Left ventricle myocardium inferior (tissue), 1 donor: Measurements from ENCODE around the gene TRMT61A. TPM values are rescaled to one million over a fixed set of nuclear protein-coding genes. Genes with fewer than 3 reads are reported as not detected.

Source experiments
- DNase-seq: peaks from one replicate; pipeline ENCODE4 v3.0.0-alpha.2; 2020
- H3K27ac ChIP-seq: fragments of 200-600 bp; replicated peaks from 2 replicates; pipeline ENCODE4 v1.8.0; 2021
- H3K27me3 ChIP-seq: fragments of 200-600 bp; 2 replicates; pipeline ENCODE4 v1.8.0; 2021; ENCODE audit warnings: low read depth
- H3K36me3 ChIP-seq: fragments of 200-600 bp; 2 replicates; pipeline ENCODE4 v1.8.0; 2021
- H3K4me1 ChIP-seq: fragments of 200-600 bp; 2 replicates; pipeline ENCODE4 v1.8.0; 2021
- H3K4me3 ChIP-seq: fragments of 200-600 bp; 2 replicates; pipeline ENCODE4 v1.8.0; 2021; ENCODE audit warnings: mild to moderate bottlenecking, moderate library complexity
- H3K9me3 ChIP-seq: fragments of 200-600 bp; replicated peaks from 2 replicates; pipeline ENCODE4 v1.8.0; 2021
- intact Hi-C: fragments of 100-400 bp; cut with micrococcal nuclease; formaldehyde crosslinking; loops from one replicate; pipeline ENCODE4 v1.11.0; 2022
- total RNA-seq: library from RNA; stranded (reverse); fragmentation: NEBNext Ultra II Directional; extraction: Animal tissue kit (Norgen Biotek cat#: 25700); gene quantifications from one replicate; pipeline ENCODE4 v1.2.1, GENCODE V29; 2021
- TF ChIP-seq, protein P1 (sequence below): fragments of 200-600 bp; IDR thresholded peaks from 2 replicates; pipeline ENCODE4 v1.8.0; 2021; ENCODE audit warnings: antibody characterized with exemption, mild to moderate bottlenecking, borderline replicate concordance
- donor health status: DM: no; HTN: yes; CAD: no; lungs with severe emphysema.

TRMT61A gene
- total RNA-seq, 1 donor from 2014 or later = 5.9 TPM

DNA sequence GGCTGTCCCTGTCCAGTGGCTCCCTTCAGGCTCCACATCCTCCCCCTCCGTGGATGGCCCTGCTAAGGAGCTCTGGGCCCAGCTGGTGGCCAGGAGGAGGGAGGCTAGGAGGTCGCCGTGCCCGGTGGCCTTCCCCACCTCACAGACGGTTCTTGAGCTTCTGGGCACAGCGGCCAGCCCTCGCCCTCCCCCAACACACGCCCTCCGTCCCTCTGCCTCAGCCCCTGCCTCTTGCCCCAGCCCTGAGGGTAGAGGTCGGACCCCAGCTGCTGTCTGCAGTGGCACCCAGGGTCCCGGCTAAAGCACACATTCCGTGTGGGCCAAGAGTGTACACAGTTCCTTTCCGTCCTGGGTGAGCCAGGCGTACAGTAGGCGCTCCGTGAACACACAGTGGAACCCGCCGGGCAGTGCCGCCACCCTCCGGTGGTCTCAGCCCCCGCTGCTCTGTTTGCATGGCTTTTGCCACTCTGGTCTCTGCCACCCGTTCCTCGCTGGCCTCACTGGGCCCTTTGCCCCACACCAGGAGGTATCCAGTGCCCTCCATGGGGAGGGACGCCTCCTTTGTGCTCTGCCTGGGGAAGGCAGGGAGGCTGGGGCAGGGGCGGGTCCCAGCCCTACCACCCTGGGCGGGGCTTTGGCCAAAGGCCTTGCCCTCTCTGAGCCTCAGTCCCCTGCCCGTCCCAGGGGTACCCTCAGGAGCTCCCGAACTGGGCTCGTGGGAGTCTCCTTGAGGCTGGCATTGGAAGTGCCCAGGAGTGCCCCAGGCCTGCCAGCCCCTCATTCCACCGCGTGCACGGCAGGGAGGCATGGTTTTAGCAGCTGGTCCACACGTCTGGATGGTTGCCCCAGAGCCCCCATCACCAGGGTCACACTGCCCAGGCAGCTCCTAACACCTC is 13.0 kb downstream of the TRMT61A start:
- H3K9me3 ChIP-seq = no peaks in the 10 kb centered on the region
- peak overlapping the region; percentile 76 for H3K27ac ChIP-seq
- H3K4me1 ChIP-seq = peaks cover 82% of the 10 kb centered on the region
- peak overlapping the region; percentile 25 for H3K4me3 ChIP-seq
- intact Hi-C loops = no loop called here
- TF ChIP-seq, protein P1, sequence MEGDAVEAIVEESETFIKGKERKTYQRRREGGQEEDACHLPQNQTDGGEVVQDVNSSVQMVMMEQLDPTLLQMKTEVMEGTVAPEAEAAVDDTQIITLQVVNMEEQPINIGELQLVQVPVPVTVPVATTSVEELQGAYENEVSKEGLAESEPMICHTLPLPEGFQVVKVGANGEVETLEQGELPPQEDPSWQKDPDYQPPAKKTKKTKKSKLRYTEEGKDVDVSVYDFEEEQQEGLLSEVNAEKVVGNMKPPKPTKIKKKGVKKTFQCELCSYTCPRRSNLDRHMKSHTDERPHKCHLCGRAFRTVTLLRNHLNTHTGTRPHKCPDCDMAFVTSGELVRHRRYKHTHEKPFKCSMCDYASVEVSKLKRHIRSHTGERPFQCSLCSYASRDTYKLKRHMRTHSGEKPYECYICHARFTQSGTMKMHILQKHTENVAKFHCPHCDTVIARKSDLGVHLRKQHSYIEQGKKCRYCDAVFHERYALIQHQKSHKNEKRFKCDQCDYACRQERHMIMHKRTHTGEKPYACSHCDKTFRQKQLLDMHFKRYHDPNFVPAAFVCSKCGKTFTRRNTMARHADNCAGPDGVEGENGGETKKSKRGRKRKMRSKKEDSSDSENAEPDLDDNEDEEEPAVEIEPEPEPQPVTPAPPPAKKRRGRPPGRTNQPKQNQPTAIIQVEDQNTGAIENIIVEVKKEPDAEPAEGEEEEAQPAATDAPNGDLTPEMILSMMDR = no peak
- H3K36me3 ChIP-seq = no peaks in the 10 kb centered on the region
- H3K27me3 ChIP-seq = no peaks in the 10 kb centered on the region
- DNase-seq = no peak

DNA sequence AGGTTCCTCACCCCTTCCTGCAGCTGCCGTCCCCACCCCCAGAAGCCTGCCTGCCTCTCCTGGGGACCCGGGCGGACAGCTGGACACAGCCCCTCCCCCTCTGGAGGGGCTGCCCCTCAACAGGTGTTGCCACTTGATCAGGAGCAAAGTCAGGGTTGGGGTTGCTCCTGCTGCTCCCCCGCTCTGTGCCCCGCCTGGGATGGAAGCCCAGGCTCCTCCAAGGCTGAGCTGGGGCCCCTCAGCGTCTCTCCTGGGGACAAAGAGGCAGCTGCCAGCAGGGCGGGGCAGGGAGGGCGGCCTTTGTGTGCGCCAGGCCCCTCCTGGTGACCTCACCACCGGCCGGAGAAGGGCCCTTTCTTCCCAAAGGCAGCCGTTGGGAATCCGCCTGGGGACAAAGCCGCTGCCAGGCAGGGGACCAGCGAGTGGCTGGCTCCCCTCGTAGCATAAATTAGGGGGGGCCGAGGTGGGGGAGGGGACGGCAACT is 13.7 kb downstream of the TRMT61A start:
- H3K36me3 ChIP-seq = no peaks in the 10 kb centered on the region
- TF ChIP-seq, protein P1 = no peak
- peak; percentile 71 for DNase-seq
- H3K27me3 ChIP-seq = no peaks in the 10 kb centered on the region
- peaks cover 82% of the 10 kb centered on the region for H3K4me1 ChIP-seq
- H3K4me3 ChIP-seq = peak overlapping the region; percentile 25
- peak overlapping the region; percentile 76 for H3K27ac ChIP-seq
- intact Hi-C loops = no loop called here
- H3K9me3 ChIP-seq = no peaks in the 10 kb centered on the region

DNA sequence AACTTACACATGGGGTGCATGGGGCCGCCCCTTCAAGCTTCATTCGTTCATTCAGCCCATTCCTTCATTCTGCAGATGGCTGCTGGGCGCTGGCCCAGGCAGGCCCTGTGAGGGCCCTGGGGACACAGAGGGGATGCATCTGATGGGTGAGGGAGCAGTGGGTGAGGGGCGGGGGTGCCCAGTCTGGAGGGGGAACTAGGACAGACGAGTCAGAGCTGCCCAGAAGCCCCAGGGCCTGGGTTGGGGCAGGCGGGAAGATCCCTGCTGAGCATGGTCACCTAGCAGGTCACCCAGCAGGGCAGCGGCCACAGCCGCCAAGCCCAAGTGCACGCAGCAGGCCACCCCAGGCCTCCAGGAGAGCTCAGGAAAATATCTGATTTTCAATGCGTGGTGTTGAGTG is 14.1 kb downstream of the TRMT61A start:
- no peak overlapping the region for H3K4me3 ChIP-seq
- H3K4me1 ChIP-seq = peaks cover 79% of the 10 kb centered on the region
- TF ChIP-seq, protein P1 = no peak
- DNase-seq = no peak
- intact Hi-C loops = no loop called here
- H3K27me3 ChIP-seq = no peaks in the 10 kb centered on the region
- H3K27ac ChIP-seq = peak overlapping the region; percentile 76
- H3K9me3 ChIP-seq = no peaks in the 10 kb centered on the region
- no peaks in the 10 kb centered on the region for H3K36me3 ChIP-seq

DNA sequence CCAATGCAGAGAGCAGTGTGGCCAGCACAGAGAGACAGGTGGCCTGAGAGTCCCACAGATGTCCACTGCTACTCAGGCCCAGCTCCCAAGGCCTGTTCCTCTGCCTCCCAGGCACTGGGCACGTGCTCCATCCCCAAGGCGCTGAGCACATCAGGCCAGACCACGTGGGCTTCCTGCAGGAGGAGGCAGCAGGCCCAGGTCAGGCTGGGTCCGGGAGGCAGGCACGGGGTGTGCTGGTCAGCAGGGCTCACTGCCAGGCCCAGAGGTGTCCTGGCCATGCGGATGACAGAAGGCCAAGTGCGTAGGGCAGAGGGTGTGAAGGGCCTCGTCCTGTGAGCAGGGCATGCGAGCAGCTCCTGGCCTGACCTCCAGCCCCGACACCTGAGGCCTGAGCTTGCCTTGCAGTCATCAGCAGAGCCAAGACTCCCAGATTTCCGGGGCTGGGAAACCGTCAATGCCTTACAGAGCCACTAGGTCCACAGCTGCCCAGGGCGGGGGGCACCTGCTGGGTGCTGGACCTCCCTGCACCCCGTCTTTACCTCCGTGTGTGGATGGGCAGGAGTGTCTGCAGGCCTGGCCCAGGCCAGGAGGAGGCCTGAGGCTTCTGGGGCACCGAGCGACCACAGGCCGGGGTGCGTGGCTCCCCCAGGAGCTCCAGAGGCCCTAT is 14.9 kb downstream of the TRMT61A start:
- intact Hi-C loops = no loop called here
- Histone ChIP-seq H3K9me3 (no peaks in the 10 kb centered on the region), H3K36me3 (no peaks in the 10 kb centered on the region), H3K4me3 (no peak overlapping the region), H3K27me3 (no peaks in the 10 kb centered on the region), H3K4me1 (peaks cover 73% of the 10 kb centered on the region), H3K27ac (peak overlapping the region; percentile 76)
- TF ChIP-seq, protein P1 = no peak
- DNase-seq = no peak

DNA sequence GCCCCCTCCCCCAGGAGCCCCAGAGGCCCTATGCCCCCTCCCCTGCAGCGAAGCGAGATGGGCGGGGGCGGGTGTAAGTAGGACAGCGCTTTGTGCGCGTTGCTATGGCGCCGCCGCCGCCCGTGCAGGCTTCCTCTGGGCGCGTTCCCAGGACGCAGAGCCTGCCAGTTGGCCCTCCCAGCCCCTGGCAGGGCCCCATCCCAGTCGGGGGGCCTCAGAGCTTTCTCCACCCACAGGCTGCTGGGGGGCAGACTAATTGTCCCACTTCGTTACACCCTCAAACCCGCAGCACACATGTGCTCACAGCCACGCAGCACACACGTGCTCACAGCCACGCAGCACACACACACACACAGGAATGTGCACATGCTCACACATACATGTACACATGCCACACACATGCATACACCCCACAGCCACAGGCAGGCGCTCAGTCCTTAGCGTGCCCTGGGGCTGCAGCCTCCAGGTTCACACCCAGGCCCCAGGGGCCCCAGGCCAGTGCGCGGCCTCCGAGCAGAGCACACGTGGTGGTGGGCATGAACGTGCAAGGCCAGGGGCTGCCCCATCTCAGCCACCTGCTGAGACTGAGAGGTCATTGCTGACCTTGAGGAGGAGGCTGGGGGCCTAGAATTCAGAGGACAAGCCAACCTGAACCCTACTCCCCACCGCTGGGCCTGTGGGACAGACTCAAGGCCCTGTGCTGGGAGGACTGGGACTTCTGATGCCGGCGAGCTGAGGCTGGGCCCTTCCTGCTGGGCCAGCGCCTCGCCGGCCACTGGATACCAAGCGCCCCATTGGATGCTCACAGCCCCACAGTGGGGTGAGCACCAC is 15.6 kb downstream of the TRMT61A start:
- Histone ChIP-seq H3K9me3 (no peaks in the 10 kb centered on the region), H3K36me3 (no peaks in the 10 kb centered on the region), H3K4me3 (no peak overlapping the region), H3K4me1 (peaks cover 73% of the 10 kb centered on the region), H3K27ac (peak overlapping the region; percentile 76), H3K27me3 (no peaks in the 10 kb centered on the region)
- DNase-seq = peak; percentile 56
- TF ChIP-seq, protein P1 = no peak
- intact Hi-C loops = loop anchor here (5.0 kb wide), 1 partner anchor 47 kb away; no protein-coding TSS in a partner anchor
